HG02588 (cell line): ENCODE results near the gene RBM10.
A peak's percentile ranks its signal among the peaks of the same experiment; 100 is the strongest.

ENCODE experiments used
- ATAC-seq: cut with Tn5 transposase; IDR thresholded peaks from one replicate; pipeline ENCODE4 v1.9.1; 2021; ENCODE audit warnings: mild to moderate bottlenecking, moderate library complexity; ENCODE audit not compliant: unreplicated experiment

RBM10 gene

DNA sequence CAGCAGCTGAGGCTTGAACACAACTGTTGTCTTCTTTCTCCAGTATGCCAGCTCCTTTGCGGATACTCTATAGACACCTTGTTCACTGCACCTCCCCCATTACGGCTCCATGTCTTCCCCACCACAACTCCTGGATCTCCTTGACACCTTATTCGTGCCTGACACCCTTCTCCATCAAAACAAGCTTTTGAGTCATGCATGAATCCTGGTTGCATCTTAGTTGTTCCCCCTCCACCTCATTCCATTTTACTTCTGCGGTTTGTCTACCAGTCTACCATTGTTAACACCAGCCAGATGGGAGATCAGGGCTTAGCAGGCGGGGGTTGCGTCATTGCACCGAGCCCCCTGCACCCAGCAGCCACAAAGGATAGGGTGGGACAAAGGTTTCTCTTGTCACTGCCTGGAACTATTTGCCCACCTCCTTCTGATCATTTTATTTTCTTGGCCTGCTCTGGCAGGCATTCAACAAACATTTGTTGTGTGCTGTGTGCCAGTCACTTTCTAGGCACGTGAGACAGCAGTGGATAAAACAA, 71.4 kb downstream of the RBM10 start:
- no peak for ATAC-seq

DNA sequence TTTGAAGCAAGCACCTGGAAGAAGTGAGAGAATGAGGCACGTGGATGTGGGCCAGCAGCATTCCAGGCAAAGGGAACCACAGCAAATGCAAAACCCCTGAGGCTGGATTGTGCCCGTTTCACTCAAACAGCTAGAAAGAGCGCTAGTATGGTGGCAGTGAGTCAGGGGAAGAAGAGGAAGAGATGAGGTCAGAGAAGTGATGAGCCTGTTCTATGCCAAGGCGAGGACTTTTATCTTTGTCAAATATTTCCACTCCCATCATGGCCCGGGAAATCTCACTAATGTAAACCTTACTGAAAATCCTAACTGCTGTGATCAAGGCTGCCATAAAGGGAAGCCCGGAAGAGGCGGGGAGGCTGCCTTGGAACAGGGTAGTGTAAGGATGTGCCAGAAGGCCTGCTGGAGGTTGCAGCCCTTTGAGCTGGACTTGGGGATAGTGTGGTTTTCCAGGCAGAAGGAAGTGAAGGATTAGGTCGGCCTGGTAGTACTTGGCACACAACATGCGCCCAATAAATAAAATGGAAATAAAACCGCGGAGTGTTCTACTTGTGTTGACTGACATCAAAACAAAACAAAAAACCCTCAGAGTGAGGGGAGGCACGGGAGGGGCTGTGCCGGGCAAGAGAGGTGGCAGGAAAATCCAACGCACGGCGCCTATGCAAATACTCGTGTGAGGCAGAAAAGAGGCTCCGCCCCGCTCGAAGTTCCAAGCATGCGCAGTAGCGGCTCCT, 72.3 kb downstream of the RBM10 start:
- ATAC-seq, result no peak

DNA sequence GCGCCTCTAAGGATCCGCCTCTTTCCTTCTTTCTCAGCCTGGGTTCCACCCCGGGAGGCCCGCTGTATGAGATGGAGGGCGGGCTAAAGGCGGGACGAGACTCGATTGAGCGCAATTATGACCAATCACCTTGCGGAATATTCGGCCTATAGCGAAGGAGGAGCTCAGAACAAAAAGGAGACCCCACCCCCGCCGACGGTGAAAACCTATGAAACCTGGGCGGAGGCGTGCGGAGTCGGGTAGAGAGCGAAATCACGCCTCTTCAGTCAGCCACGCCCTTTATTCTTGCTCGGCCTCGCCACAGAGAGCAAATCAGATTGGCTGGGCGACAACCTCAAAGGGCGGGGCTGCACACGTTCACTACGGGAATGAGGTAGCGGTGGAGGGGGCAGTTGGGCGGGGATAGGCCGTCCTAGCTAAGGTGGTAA, 72.8 kb downstream of the RBM10 start:
- peak; percentile 86 for ATAC-seq

DNA sequence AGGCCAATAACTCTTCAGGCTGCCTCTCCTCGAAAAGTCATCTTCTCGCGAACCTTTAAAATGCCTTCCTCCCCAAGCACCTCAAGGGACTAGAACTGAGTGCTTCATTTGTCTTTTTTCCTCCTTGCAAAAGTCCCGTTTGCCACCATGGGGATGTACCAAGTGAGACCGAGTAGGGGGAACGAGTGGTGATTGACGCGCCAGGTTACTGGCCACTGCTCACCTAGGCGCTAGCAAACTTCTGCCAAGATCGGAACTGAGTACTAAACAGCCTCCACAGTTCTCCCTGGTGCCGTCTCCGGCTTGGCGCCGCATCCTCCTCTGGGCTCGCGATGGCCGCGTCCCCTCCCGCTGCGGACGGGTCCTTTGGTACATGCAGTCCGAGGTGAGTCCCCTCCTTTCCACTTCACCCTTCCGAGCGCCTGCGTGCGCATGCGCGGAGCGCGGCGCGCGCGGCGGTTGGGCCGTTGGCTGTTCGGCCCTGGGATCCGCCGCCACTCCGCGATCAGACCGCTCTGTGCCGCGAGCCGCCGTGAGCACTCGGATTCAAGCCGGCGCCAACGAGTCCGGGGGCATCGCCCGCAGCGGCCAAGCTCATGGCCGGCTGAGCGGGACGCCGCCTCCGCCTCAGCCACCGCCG, 73.4 kb downstream of the RBM10 start, which contains the start of gene CDK16:
TSS of gene CDK16 (plus strand) at position 402 of the 640 bp plus-strand sequence. CDS start 4,877 bp downstream, outside the sequence.
- peak; percentile 39 for ATAC-seq

DNA sequence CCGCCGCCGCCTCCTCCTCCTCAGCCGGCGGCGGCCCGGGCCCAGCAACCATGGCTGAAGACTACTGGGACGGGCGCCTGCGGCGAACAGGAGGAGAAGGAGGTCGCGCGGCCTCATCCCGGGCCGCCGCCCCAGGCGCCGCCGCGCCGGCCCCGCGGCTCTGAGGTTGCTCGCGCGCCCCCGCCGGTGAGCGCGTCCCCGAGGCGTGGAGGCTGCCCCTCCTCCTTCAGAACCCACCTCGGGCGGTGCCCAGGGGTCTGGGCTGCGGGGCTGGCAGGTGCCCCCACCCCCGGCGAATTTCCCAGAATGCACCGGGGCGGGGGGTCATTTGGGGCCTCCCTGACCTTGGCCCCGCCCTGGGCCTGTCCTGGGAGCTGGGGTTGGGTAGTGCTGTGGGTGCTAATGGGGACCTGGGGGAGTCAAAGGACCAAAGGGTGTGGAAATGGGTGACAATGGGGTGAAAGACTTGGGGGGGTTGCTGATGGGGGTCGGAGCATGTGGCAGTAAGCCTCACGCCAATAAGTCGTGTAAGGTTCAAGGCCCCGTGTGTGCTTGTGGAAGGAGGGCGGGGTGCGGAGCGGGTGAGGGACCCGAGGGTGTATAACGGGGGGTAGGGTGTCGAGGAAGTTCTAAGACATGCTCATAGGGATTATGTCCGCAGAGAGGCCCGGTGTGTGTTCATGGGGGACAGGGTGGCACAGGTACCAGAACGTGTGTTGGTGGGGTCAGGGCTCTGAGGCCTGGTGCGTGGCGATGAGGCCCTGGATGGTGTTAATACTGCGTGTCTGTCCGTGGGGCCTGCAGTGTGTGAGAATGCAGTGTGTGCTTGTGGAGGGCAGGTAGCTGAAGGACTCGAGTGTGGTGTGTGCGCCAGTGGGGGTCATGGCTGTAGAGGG, 74.1 kb downstream of the RBM10 start:
- ATAC-seq, result no peak

DNA sequence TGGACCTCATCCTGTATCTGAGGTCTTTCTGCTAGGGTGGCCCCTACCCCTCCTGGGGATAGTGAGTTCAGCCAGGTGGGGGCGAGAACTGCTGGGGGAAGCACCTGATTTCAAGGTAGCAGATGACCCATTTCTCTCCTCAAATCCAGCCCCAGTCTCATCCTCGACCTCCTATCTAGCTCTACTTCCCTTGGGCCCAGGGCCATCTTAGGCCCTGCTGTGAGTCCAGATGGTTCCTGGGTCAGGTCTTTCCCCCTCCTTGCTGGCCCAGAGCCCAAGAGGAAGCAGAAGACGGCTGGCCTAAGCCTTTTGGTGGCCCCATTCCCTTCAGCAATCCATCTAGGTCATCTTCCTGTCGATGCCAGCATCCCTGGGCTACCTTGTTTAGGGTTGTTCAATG, 76.7 kb downstream of the RBM10 start:
- ATAC-seq, result no peak

DNA sequence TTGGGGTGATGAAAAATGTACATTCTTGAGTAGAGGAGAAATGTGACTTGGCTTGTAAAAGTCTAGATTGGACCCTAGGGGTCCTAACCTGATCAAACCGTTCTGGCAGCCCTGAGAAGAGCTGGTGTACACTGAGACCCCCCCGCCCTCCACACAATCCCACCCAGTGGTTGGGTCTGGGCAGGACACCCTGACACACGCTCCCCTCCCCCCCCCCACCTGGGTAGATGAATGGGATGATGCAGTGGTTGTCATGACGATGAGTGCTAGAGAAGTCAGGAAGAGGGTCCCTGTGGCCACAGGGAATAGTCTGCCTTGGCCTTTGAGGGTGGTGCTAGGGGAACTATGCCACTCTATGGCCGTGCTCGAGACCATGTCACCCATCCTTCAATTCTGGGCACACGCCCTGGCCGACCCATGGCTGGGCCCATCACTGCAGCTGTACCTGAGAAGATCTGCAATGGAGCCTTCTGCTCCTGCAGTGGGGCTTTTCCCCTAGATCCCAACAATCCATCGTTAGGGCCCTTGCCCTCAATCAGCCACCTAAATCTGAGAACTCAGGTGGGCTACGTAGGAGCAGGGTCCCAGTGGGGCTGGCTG, 77.8 kb downstream of the RBM10 start:
- no peak for ATAC-seq

DNA sequence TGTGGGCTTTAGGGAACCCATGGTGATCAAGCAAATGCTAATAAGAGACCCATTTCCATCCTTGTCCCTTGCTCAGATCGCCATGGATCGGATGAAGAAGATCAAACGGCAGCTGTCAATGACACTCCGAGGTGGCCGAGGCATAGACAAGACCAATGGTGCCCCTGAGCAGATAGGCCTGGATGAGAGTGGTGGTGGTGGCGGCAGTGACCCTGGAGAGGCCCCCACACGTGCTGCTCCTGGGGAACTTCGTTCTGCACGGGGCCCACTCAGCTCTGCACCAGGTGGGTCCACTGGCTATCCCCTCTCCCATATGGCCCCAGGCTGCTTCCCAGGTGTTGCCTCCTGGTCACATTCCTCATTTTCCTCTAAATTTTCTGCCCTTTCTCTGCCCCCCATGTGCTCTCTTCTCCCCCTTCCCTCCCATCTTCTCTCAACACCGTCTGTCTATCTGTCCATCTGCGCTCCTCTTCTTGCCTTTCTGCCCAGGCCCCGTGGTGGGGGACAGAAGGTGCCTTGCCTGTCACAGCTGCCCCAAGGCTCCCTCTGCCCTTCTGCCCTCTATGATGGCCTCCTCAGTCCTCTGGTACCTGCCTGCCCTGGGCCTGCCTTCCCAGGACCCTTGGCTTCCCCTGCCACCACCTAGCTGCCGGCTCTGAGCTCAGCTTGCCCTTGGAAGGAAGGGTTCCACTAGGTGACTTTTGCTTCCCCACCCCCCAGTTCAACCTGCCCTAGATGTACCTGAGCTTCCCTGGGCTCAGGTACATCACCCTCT, 78.6 kb downstream of the RBM10 start:
- ATAC-seq, result no peak

DNA sequence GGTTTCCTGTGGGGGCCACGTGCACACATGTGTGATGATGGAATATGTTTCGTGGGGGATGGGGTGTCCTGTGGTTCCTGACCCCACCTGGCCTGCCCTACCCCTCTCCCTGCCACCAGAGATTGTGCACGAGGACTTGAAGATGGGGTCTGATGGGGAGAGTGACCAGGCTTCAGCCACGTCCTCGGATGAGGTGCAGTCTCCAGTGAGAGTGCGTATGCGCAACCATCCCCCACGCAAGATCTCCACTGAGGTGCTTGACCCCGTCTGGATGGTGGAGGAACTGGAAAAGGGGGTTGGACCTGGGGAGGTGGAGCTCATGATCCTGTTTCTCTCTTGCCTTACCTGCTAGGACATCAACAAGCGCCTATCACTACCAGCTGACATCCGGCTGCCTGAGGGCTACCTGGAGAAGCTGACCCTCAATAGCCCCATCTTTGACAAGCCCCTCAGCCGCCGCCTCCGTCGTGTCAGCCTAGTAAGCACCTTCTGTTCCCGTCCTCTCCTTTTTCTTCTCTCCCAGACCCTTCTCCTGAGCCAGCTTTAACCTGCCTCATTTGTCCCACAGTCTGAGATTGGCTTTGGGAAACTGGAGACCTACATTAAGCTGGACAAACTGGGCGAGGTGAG, 79.4 kb downstream of the RBM10 start:
- ATAC-seq, result no peak

DNA sequence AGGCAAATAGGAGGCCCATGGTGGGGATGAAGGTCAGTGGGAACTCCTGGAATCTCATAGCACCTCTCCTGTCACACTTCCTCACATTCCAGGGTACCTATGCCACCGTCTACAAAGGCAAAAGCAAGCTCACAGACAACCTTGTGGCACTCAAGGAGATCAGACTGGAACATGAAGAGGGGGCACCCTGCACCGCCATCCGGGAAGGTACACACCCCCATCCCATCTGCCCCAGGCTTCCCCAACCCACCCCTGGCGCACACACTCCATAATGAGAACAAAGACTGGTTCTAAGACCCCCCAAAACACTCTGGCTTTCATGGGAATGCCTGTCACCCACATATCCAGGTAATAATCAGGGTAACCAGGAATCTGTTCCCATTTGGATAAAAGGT, 79.9 kb downstream of the RBM10 start:
- ATAC-seq, result no peak

DNA sequence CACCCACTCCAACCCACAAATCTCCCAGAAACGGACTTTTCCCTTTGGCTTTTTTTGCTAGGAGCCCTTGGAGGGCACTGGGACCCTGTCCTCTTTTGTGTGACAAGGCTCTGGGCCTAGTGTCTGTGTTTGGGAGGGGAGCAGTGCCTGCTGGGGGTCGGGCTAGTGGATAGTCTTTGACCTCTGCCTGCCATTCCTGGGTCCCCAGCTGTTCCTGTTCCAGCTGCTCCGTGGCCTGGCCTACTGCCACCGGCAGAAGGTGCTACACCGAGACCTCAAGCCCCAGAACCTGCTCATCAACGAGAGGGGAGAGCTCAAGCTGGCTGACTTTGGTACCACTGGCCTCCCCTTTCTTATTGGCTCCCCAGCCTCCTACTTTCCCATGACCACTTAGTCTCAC, 81.0 kb downstream of the RBM10 start:
- no peak for ATAC-seq

DNA sequence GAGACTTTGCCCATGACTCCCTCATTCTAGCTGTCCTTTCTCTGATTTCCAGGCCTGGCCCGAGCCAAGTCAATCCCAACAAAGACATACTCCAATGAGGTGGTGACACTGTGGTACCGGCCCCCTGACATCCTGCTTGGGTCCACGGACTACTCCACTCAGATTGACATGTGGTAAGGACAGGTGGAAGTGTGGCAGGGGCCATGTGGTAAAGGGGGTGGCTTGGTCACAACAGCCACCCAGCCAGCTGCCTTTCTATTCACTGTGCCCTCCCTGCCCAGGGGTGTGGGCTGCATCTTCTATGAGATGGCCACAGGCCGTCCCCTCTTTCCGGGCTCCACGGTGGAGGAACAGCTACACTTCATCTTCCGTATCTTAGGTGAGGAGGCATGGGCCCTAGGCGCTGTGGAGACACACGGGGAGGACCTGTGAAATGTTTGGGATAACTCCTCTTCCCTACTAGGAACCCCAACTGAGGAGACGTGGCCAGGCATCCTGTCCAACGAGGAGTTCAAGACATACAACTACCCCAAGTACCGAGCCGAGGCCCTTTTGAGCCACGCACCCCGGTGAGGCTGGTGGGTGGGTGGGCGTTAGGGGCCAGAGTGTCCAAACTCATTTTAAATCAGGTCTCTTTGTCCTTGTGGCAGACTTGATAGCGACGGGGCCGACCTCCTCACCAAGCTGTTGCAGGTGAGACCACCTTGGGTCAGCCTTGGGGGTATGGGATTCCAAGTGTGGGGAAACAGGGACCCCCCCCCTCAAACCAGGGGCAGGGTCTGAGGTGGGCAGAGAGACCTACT, 81.7 kb downstream of the RBM10 start:
- ATAC-seq, result no peak

DNA sequence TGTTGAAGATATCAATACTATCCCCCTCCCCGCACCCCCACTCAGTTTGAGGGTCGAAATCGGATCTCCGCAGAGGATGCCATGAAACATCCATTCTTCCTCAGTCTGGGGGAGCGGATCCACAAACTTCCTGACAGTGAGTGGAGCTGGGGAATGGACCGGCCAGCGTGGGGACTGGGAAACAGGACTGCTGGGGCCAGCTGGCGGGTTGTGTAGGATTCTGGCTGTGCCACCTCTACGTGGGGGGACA, 82.2 kb downstream of the RBM10 start:
- no peak for ATAC-seq

DNA sequence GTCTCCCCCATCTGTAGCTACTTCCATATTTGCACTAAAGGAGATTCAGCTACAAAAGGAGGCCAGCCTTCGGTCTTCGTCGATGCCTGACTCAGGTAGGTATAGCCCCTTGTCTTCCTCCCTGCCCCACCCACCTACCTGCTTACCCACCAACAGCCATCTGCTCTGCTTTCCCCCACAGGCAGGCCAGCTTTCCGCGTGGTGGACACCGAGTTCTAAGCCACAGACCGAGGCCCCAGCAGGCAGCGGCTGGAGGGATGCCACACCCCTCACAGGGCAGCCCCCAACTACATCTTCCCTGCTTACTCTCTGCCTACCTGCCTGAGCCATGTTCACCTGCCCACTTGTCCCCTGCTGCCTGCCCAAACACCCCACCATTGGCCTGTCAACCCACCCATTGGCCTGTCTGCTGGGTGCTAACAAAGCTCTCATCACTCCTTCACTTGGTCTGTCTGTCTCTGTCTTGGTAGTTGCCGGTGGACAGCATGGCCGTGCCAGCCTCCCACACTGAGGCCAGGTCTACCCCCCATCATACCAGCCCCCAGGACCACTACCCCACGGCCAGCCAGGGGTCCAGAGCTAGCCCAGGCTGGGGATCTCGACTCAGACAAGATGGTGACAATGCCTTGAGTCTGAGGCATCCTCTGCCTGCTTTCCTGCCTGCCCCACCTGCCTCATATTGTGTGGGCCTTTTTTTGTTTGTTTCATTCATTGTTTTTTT, 83.7 kb downstream of the RBM10 start:
- no peak for ATAC-seq

DNA sequence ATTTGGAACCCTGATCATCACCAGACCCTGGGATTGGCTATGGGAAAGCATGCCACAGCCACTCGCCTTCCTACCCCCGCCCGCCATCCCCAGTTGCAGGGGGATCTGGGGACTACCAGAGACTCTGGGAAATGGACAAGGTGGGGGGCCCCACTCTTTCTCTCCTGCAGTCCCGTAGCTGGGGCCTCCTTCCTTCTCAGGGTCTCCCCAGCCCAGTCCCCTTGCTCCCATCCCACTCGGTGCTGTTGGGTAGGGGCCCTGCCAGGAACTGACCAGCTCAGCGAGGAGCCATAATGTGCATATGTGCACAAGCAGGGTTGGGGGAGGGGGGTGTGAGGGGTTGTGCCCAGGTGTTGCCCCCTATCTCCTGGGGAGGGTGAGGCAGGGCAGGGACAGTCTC, 84.4 kb downstream of the RBM10 start:
- no peak for ATAC-seq

DNA sequence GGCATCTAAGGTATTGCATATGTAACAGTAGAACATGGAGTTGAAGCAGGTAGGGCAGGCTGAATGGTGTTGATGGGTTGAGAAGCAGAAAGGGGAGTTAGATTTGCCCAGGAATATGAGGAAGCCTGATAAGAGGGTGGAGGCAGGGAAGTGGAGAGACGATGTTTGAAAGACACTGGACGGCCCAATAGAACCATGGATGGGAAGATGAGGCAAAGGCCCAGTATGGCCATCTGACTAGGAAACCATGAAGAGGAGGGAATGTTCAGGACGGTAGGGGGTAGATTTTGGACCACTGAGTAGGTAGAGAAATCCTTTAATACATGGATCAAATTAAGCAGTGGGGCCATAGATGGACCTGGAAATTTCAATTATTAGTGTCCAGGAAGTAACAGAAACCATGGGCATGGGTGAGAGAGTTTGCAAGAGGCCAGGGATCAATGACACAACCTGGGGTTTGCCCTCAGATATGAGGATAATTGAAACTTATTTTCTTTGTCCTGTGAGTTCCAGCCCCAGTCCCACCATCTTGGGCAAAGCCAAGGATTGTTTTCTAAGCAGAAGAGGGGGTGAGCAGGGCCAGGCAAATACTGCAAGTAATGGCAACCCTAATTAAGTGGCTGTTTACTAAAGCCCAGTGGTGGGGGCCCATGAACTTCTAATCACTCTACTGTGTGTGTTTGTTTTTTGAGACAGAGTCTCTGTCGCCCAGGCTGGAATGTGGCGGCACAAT, 85.3 kb downstream of the RBM10 start:
- ATAC-seq, result no peak

DNA sequence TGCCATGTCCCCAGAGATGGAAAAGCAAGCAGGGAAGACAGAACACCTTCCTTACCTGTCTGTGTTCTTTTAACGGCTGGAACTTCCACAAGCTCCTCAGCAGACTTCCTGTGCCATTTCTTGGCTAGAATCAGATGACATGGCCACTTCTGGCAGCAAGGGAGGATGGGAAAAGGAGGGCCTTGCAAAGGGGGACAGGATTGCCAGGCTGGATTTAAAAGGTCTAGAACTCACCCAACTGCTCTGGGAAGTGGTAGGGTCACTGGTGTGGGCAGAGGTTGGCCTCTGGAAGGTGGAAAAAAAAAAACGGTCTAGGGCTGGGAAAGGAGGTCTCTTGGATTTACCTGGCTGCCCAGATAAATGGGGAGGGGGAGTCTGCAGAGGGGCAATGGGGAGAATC, 86.1 kb downstream of the RBM10 start:
- no peak for ATAC-seq
